HG03565 (cell line): ENCODE results near the gene SP110.
A peak's percentile ranks its signal among the peaks of the same experiment; 100 is the strongest.
"Not testable (repeated sequence)": the region's sequence is repeated elsewhere in the genome, so short reads cannot be mapped to it uniquely, and the experiment has no call there.

Experiments
- ATAC-seq: cut with Tn5 transposase; IDR thresholded peaks from one replicate; pipeline ENCODE4 v1.9.1; 2021; ENCODE audit warnings: mild to moderate bottlenecking, moderate library complexity; ENCODE audit not compliant: unreplicated experiment

The SP110 gene

GRCh38 chr2:230219419-230220331, at the start of gene SP110:
Gene SP110 (minus strand): TSS chr2:230219984. CDS start chr2:230216927, 3,057 bp downstream.
- peak; percentile 75 for ATAC-seq

- peak; percentile 47 for ATAC-seq
Measured at GRCh38 chr2:230268606-230269243, 48.9 kb upstream of the SP110 start.

- peak; percentile 63 for ATAC-seq
Measured at GRCh38 chr2:230267556-230267955, 47.8 kb upstream of the SP110 start.

GRCh38 chr2:230267059-230267458, 47.3 kb upstream of the SP110 start:
- ATAC-seq, result peak; percentile 11

DNA sequence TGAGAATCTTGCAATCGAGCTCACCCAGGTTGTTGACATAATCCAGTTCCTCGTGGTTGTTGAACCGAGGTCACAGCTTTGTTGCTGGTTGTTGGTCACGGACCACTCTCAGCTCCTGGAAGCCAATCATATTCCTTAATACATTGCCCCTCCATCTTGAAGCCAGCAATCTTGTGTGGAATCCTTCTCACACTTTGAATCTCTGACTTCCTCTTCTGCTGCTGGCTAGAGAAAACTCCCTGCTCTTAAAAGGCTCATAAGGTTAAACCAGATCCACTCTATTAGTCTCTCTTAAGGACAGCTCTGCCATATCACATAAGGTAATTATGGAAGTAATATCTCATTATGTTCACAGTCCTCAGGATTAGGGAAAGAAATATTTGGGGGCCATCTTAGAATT, 46.9 kb upstream of the SP110 start:
- ATAC-seq, result no peak

- ATAC-seq, result not testable (repeated sequence)
Measured at GRCh38 chr2:230264945-230265344, 45.2 kb upstream of the SP110 start.

DNA sequence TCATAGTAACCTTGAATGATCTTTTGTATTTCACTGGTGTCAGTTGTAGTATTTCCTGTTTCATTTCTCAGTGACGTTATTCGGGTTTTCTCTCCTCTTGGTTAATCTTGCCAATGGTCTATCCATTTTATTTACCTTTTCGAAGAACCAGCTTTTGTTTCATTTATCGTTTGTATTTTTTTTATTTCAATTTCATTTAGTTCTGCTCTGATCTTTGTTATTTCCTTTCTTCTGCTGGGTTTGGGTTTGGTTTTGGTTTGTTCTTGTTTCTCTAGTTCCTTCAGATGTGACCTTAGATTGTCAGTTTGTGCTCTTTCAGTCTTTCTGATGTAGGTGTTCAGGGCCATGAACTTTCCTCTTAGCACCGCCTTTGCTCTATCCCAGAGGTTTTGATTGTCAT, 42.5 kb upstream of the SP110 start:
- no peak for ATAC-seq

DNA sequence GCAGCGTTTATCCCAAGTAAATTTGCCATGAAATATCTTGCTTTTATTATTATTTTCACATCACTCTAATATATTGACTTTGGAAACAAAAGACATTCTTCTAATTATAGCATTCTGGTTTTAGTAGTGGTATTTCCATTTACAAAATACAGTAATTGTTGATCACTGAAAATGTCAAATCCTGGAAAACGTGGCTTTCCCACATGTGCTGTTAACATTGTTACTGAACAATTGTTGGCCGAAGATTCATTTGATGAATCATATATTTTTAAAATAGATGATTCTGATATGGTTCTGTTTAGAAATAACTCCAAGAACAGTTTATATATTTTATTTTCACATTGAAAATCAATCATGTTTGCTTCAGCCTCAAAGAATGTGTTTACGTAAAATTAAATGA, 38.7 kb upstream of the SP110 start:
- no peak for ATAC-seq

DNA sequence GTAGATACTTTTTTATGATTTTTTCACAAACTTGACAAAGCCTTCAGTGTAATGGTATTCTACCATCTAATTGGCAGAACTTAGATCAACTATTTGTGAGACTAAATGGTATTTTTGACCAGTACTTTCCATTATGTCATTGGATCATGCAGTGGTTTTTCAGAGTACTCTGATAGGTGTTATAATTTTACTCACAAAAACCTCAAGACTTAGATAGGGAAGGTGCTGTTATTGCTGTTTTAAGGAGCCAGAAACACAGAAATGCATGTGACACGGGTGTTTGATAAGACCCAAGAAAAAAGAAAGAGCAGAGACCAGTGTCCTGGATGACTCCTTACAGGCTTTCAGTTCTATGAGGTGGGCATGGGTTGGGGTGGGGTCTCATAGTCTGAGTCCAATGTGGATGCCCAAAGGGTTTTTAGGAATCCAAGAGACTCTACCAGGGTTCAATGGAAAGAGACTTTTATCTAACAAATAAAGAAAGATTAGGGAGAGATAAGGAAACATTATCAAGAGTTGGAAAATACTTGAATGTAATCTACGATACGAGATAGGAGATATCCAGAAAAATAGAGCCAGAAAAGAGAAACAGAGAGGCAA, 37.0 kb upstream of the SP110 start:
- ATAC-seq, result no peak

- no peak for ATAC-seq
Measured at GRCh38 chr2:230254152-230254881, 34.5 kb upstream of the SP110 start.

DNA sequence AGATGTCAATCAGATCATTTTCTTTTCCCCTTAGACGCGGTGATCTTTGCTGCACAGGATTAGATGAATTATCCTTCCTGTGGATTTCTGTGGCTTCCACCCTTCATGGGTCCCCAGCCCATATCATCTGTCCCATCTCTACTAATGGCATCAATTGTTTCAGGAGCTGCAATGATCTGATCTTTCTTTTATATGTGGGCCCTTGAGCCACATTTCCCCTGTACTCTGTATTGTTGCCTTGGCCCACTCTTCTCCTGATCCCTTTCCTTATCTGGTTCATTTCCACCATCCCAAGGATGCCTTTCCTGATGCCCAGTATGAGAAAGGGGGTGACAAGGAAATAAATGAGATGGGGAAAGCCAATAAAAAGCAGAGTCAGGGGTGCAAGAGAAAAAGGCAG, 30.4 kb upstream of the SP110 start:
- no peak for ATAC-seq

DNA sequence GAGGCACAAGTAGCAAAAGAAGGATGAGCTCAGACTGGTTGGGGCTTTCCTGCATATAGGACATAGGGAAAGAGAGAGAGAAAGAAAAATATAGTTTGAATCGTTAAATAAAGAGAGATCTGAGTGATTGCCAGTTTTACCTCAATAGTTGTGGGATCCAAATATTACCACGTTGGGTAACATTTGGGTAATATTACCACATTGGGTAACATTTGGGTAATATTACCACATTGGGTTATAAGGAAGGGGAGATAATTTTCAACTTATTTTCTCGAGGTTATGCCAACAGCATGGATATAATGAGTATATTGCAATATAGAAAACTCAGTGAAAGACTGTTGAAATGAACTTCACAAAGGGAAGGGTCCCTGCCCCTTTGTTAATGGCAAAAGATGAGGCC, 26.4 kb upstream of the SP110 start:
- ATAC-seq, result no peak

GRCh38 chr2:230244211-230244610, 24.4 kb upstream of the SP110 start:
- no peak for ATAC-seq

DNA sequence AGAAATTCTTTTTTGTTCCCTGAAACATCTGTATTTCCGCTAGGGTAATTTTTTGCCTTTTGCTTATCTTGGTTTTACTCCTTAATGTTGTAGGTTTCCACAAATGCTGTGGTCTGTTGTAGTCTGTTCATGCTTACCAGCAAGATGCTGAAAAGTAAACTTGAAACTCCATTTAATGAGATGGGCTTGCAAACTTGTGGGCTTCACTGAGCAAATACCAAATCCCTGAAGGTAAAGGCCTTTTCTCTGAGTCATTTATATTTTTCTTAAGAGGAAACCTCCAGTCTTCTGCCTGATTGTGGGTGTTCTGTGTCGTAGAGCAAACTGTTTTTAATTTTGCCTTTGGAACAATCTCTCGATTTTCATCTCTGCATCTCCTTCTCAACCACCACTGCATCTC, 15.1 kb upstream of the SP110 start:
- peak; percentile 66 for ATAC-seq

DNA sequence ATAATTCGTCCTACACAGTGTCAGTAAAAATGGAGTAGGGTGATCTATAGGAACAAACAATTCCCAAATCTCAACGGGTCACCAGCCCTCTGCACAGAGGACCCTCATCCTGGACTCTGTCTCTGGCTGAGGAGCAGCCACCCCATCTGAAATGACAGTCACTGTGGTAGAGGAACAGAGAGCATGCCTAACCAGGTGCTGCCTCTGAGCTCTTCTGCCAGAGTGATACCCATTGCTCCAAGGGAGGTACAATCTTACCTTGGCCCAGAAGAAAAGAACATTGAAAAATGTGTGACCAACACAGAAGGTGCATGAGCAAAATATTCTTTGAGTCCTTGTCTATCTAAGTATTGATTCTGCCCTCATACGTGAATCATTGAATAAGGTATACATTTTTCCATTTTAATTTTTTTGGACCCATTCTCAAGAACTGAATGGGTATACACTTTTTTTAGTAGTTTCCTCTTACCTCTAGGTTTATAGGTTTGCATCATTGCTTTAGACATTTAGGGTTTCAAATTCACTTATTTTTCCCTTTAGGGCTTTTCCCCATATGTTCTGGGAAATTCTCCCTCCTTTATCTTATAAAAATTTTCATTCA, 14.4 kb upstream of the SP110 start:
- ATAC-seq, result peak; percentile 46

DNA sequence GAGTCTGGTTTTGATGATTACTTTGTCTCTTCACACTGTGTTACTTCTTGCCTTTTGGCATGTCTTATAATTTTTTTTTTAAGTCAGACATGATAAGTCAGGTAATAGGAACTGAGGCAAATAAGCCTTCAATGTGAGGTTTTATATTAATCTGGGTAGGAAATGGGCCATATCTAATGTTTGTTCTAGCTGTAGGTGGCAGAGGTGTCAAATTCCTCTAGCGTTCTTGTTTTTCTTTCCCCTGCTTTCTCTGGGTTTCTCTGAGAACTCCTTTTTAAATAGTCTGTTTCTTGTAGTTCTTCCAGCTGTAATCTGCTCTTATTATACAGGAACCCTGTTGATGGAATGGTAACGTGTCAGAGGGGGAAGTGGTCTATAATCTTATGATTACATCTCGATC, 11.5 kb upstream of the SP110 start:
- ATAC-seq, result no peak

DNA sequence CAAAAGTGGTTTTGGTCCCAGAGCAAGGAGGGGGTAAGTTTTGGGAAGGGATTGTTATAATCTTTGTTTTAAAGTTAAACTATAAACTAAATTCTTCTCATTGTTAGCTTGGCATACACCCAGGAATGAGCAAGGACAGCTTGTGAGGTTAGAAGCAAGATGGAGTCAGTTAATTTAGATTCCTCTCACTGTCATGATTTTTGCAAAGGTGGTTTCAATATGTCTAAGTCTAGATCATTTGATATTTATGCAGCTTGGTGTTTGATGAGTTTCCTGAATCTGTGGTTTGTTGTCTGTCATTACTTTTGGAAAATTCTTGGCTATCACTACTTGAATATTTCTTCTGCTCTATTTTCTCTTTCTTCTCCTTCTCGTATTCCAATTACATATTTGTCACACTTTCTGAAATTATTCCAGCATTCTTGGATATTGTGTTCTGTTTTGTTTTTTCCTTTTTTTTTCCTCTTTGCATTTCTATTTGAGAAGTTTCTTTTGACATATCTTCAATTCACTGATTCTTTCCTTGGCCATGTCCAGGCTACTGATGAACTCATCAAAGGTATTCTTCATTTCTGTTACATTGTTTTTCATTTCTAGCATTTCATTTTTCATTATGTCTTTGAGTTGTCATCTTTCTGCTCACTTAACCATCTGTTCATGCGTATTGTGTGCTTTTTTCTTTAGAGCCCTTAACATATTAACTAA, 10.9 kb upstream of the SP110 start:
- no peak for ATAC-seq

DNA sequence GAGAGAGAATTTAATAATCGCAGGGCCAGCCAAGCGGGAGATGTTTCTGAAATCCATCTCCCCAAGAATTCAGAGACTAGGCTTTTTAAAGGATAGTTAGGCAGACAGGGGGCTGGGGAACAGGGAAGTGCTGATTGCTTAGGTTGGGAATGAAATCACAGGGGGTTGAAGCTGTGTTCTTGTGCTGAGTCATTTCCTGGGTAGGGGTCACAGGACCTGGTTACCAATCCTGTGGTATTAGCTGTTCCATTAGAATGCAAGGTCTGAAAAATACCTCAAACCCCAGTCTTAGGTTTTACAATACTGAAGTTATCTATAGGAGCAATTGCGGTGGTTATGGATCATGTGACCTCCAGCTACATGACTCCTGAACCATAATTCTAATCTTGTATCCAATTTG, 10.3 kb upstream of the SP110 start:
- no peak for ATAC-seq

- ATAC-seq, result no peak
Measured at GRCh38 chr2:230227216-230227615, 7.4 kb upstream of the SP110 start.

DNA sequence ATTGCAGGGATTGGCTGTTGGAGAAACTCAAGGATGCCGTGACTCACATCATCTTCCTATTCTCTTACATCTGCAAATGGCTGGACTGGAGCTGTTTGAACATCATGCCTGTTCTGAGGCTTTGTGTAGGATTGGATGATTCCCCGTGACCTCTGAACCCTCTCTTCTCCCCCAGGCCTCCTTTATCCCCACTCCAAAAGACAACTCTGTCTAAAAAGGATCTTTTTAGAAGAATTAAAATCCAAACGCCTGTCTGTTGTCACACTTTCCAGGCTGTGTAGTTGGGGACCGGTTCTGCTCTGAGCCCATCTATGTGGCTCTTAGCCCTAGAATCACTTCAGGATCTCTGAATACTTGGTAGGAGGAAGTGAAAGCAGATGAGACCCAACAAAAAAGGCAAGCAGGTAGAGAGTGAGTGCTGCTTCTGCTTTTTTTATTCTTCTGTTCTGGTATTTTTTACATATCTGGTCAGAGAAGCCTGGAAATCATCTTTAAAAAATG, 6.3 kb upstream of the SP110 start:
- ATAC-seq, result peak; percentile 65
